A673 (cell line): Measurements from ENCODE around the gene DCAF17.

ENCODE experiments used
- EZH2 ChIP-seq: fragments of 200-600 bp; sonication (generic); IDR thresholded peaks from 2 replicates; pipeline ENCODE4 v1.6.1; 2017; ENCODE audit warnings: borderline replicate concordance, low read depth, mild to moderate bottlenecking, mixed read lengths, antibody characterized with exemption, low read length; ENCODE audit not compliant: poor library complexity, severe bottlenecking
- TF ChIP-seq, protein P1 (sequence below): fragments of 300-800, 200-600 bp; sonication (generic); conservative IDR thresholded peaks from 2 replicates; pipeline ENCODE4 v1.5.1; 2017; ENCODE audit warnings: low read depth, mild to moderate bottlenecking, antibody characterized with exemption, low read length, moderate library complexity, mixed read lengths

DNA sequence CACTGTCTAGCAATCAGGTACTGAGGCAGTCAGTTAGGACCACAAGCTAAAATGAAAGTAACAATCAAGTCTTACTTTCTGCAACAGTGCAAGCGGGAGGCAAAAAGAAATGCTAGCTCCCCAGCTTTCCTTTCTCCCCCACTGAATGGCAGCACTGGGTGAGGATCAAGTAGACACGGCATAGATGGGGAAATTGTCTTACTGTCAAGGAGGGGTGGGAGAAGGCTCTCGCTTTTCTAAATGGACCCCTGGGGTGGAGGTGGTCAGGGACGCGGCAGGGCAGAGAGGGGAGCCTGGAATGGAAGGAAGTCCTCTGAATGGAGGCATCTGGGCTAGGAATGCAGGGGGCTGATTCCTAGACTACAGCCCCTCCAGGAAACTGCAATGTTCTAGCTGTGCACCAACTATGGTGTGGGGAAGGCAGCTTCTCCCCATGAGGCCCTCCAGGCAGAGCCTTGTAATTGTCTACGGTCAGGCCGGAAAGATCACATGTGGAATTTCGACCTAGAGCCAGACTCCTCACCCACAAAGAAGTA, 24.5 kb upstream of the DCAF17 start:
- TF ChIP-seq, protein P1, sequence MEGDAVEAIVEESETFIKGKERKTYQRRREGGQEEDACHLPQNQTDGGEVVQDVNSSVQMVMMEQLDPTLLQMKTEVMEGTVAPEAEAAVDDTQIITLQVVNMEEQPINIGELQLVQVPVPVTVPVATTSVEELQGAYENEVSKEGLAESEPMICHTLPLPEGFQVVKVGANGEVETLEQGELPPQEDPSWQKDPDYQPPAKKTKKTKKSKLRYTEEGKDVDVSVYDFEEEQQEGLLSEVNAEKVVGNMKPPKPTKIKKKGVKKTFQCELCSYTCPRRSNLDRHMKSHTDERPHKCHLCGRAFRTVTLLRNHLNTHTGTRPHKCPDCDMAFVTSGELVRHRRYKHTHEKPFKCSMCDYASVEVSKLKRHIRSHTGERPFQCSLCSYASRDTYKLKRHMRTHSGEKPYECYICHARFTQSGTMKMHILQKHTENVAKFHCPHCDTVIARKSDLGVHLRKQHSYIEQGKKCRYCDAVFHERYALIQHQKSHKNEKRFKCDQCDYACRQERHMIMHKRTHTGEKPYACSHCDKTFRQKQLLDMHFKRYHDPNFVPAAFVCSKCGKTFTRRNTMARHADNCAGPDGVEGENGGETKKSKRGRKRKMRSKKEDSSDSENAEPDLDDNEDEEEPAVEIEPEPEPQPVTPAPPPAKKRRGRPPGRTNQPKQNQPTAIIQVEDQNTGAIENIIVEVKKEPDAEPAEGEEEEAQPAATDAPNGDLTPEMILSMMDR = no peak
- no peak for TF ChIP-seq EZH2
